SK-N-SH (cell line): ENCODE measurements around the gene NRG3. TPM values are rescaled to one million over a fixed set of nuclear protein-coding genes. Genes with fewer than 3 reads are reported as not detected.

Experiments used
- CTCF ChIA-PET: fragments of 300-600, 350-600 bp; formaldehyde crosslinking; extraction: SDS; loops from one replicate; lab custom pipeline; 2021; lab: Yijun Ruan, JAX
- POLR2A ChIA-PET: fragments of 350-600 bp; sonication (Branson Sonifier 250); formaldehyde crosslinking; extraction: SDS; loops from one replicate; lab custom pipeline; 2020; ENCODE audit warnings: antibody characterized with exemption, inconsistent platforms; lab: Yijun Ruan, JAX
- DNase-seq: peaks from one replicate; pipeline ENCODE4 v3.0.0; 2012
- H2AFZ ChIP-seq: fragments of 200-600 bp; sonication (generic); 2 replicates; pipeline ENCODE4 v1.8.1; 2016; ENCODE audit warnings: antibody characterized with exemption, mild to moderate bottlenecking, low read depth
- H3F3A ChIP-seq: fragments of 200-600 bp; sonication (generic); replicated peaks from 2 replicates; pipeline ENCODE3; 2016; ENCODE audit warnings: antibody characterized with exemption, mild to moderate bottlenecking; ENCODE audit not compliant: insufficient read depth
- H3K27ac ChIP-seq, 2 experiments: fragments of 200-500 bp in 1 of 2; fragments of 200-600 bp in 1 of 2; sonication (Bioruptor generic) in 1 of 2; sonication (generic), shearing (Covaris generic) in 1 of 2; 2 replicates each; pipeline versions ENCODE4 v1.5.1 to v1.6.1; 2014 to 2016; ENCODE audit warnings: low read depth in 2 of 2, inconsistent platforms in 1 of 2, low read length in 1 of 2, mild to moderate bottlenecking in 1 of 2, mixed read lengths in 1 of 2
- H3K27me3 ChIP-seq: fragments of 200-600 bp; sonication (generic), shearing (Covaris generic); 2 replicates; pipeline ENCODE4 v1.6.1; 2016; ENCODE audit warnings: mixed run types; ENCODE audit not compliant: insufficient read depth
- H3K36me3 ChIP-seq, 2 experiments: fragments of 200-500 bp in 1 of 2; fragments of 200-600 bp in 1 of 2; sonication (Bioruptor generic) in 1 of 2; sonication (generic) in 1 of 2; replicated peaks in 1 of 2; 2 replicates each; pipeline versions ENCODE3 to v1.5.1; 2014 to 2016; ENCODE audit warnings: low read length in 1 of 2, mild to moderate bottlenecking in 1 of 2; ENCODE audit not compliant: insufficient read depth in 2 of 2, control insufficient read depth in 1 of 2
- H3K4me1 ChIP-seq, 2 experiments: fragments of 200-500 bp in 1 of 2; fragments of 200-600 bp in 1 of 2; sonication (Bioruptor generic) in 1 of 2; sonication (generic), shearing (Covaris generic) in 1 of 2; 2 replicates each; pipeline versions ENCODE4 v1.5.1 to v1.6.1; 2014 to 2016; ENCODE audit warnings: low read depth in 1 of 2, low read length in 1 of 2, mixed run types in 1 of 2; ENCODE audit not compliant: insufficient read depth in 2 of 2, control insufficient read depth in 1 of 2
- H3K4me2 ChIP-seq: fragments of 200-600 bp; sonication (generic), shearing (Covaris generic); 2 replicates; pipeline ENCODE4 v1.6.1; 2017; ENCODE audit warnings: mixed run types
- H3K4me3 ChIP-seq, 2 experiments: fragments of 200-500 bp in 1 of 2; fragments of 200-600 bp in 1 of 2; sonication (Bioruptor generic) in 1 of 2; sonication (generic), shearing (Covaris generic) in 1 of 2; 2 replicates each; pipeline versions ENCODE4 v1.5.1 to v1.8.1; 2014 to 2016; ENCODE audit warnings: low read depth in 2 of 2, inconsistent platforms in 1 of 2, low read length in 1 of 2, mild to moderate bottlenecking in 1 of 2, mixed read lengths in 1 of 2, moderate library complexity in 1 of 2
- H3K79me2 ChIP-seq: fragments of 200-600 bp; sonication (generic); 2 replicates; pipeline ENCODE4 v1.8.1; 2017; ENCODE audit warnings: mild to moderate bottlenecking; ENCODE audit not compliant: insufficient read depth
- H3K9ac ChIP-seq: fragments of 200-600 bp; sonication (generic); 2 replicates; pipeline ENCODE4 v1.6.1; 2017; ENCODE audit warnings: mixed run types
- H3K9me2 ChIP-seq: fragments of 200-600 bp; sonication (generic); 2 replicates; pipeline ENCODE4 v1.6.1; 2017; ENCODE audit warnings: mixed run types
- H3K9me3 ChIP-seq: fragments of 200-600 bp; sonication (generic); 2 replicates; pipeline ENCODE4 v1.6.1; 2017; ENCODE audit warnings: mixed run types, mild to moderate bottlenecking, moderate library complexity
- H4K20me1 ChIP-seq: fragments of 200-600 bp; sonication (generic); 2 replicates; pipeline ENCODE4 v1.6.1; 2017; ENCODE audit warnings: mild to moderate bottlenecking, mixed run types; ENCODE audit not compliant: insufficient read depth
- ELF1 ChIP-seq: IDR thresholded peaks from 2 replicates; pipeline ENCODE4 v1.4.0; 2012
- EP300 ChIP-seq, 2 experiments: IDR thresholded peaks; 2 replicates each; pipeline versions ENCODE4 v1.4.0 to v1.6.1; 2012; ENCODE audit warnings: borderline replicate concordance in 1 of 2, low read depth in 1 of 2, low read length in 1 of 2
- EZH2phosphoT487 ChIP-seq: fragments of 200-600 bp; sonication (generic); IDR thresholded peaks from 2 replicates; pipeline ENCODE4 v1.6.1; 2017; ENCODE audit warnings: low read depth, mixed run types, mild to moderate bottlenecking, antibody characterized with exemption, moderate library complexity, borderline replicate concordance
- FOXM1 ChIP-seq: IDR thresholded peaks from 2 replicates; pipeline ENCODE4 v1.4.0; 2012; ENCODE audit warnings: low read depth, mild to moderate bottlenecking
- GABPA ChIP-seq: IDR thresholded peaks from 2 replicates; pipeline ENCODE4 v1.4.0; 2012; ENCODE audit warnings: low read depth, mild to moderate bottlenecking
- GATA2 ChIP-seq: sonication (generic); formaldehyde crosslinking; IDR thresholded peaks from 2 replicates; pipeline ENCODE4 v1.5.0; 2020; ENCODE audit warnings: mild to moderate bottlenecking, missing genetic modification reagents
- JUND ChIP-seq: IDR thresholded peaks from 2 replicates; pipeline ENCODE4 v1.4.0; 2012
- MAX ChIP-seq: IDR thresholded peaks from 2 replicates; pipeline ENCODE4 v1.4.0; 2012; ENCODE audit warnings: low read depth
- MXI1 ChIP-seq: IDR thresholded peaks from 2 replicates; pipeline ENCODE4 v1.6.1; 2012; ENCODE audit warnings: mild to moderate bottlenecking, low read depth, low read length, improper control_type of control experiment
- NFIC ChIP-seq: IDR thresholded peaks from 2 replicates; pipeline ENCODE4 v1.4.0; 2012; ENCODE audit warnings: borderline replicate concordance
- NRF1 ChIP-seq: IDR thresholded peaks from 2 replicates; pipeline ENCODE4 v1.6.1; 2012; ENCODE audit warnings: low read depth, mild to moderate bottlenecking, low read length
- PBX3 ChIP-seq: IDR thresholded peaks from 2 replicates; pipeline ENCODE4; 2012
- POLR2AphosphoS5 ChIP-seq: IDR thresholded peaks from 2 replicates; pipeline ENCODE4 v1.6.1; 2012; ENCODE audit warnings: low read depth, low read length
- RAD21 ChIP-seq: IDR thresholded peaks from 2 replicates; pipeline ENCODE4 v1.6.1; 2012; ENCODE audit warnings: mild to moderate bottlenecking, low read length
- RCOR1 ChIP-seq: fragments of 150-350 bp; IDR thresholded peaks from 2 replicates; pipeline ENCODE4 v1.6.1; 2017; ENCODE audit warnings: antibody characterized with exemption, low read length
- RFX5 ChIP-seq: IDR thresholded peaks from 2 replicates; pipeline ENCODE4 v1.6.1; 2012; ENCODE audit warnings: mild to moderate bottlenecking, improper control_type of control experiment, low read length
- SIN3A ChIP-seq: IDR thresholded peaks from 2 replicates; pipeline ENCODE4 v1.6.1; 2012; ENCODE audit warnings: low read depth, mild to moderate bottlenecking, low read length, moderate library complexity, borderline replicate concordance
- TCF12 ChIP-seq: IDR thresholded peaks from 2 replicates; pipeline ENCODE4 v1.4.0; 2012
- TEAD4 ChIP-seq: IDR thresholded peaks from 2 replicates; pipeline ENCODE4 v1.4.0; 2012; ENCODE audit warnings: mild to moderate bottlenecking, borderline replicate concordance; ENCODE audit not compliant: insufficient read depth
- YY1 ChIP-seq: IDR thresholded peaks from 2 replicates; pipeline ENCODE4 v1.4.0; 2012; ENCODE audit warnings: low read depth, mild to moderate bottlenecking
- WGBS: methylation state at CpG from one replicate; pipeline ENCODE4 v1.1.6; 2017; ENCODE audit warnings: low lambda C conversion rate; 5-methylcytosine and 5-hydroxymethylcytosine counted together
- polyA plus RNA-seq, 3 experiments: library from polyadenylated mRNA; depleted of rRNA; stranded (reverse); fragments of >200 nt; gene quantifications; 2 replicates each; pipeline ENCODE4 v1.2.3, GENCODE V29; 2012
- TF ChIP-seq, protein P1 (sequence below): IDR thresholded peaks from 2 replicates; pipeline ENCODE4 v1.4.0; 2012; ENCODE audit warnings: low read depth, borderline replicate concordance
- TF ChIP-seq, protein P2 (sequence below): fragments of 150-350 bp; IDR thresholded peaks from 2 replicates; pipeline ENCODE4 v1.6.1; 2016; ENCODE audit warnings: mild to moderate bottlenecking, low read depth, low read length

The NRG3 gene
- polyA plus RNA-seq, 1 of the 3 experiments (the other 2 are of a cell fraction) = 0.03 TPM

DNA sequence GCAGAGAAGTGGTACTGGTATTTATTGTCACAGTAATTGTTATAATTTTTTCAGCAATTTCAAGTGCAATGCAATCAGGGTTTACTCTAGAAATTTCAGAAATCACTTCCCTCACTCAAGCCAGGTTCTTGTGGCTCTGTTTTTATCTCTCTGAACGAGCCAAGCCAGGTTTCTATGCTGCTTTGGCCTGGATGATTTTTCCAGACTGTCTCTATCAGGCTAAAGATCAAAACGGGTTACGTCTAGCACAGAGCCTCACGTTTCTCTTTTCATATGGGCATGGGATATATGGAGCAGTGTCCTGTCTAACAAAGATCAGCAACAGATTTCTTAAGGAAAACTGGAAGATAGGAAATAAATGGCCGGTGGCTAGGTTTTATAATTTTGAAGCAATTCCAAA, 1105.3 kb downstream of the NRG3 start (continued):
- TF ChIP-seq RCOR1 (0 out of 2 replicates have a peak, but pooled peaks have one; percentile 13), TCF12 (no peak), NRF1 (no peak), EP300 (IDR thresholded peaks at IDR 0.05; ENCODE audit: borderline replicate concordance in 1 of 2, low read depth in 1 of 2, low read length in 1 of 2) (peak; percentile 26 to 27; a peak in 2 of 4 replicates), GATA2 (CRISPR knock-in tag) (peak; percentile 90), SIN3A (no peak), EZH2phosphoT487 (no peak), MXI1 (0 out of 2 replicates have a peak, but pooled peaks have one; percentile 13)
- TF ChIP-seq, protein P1, sequence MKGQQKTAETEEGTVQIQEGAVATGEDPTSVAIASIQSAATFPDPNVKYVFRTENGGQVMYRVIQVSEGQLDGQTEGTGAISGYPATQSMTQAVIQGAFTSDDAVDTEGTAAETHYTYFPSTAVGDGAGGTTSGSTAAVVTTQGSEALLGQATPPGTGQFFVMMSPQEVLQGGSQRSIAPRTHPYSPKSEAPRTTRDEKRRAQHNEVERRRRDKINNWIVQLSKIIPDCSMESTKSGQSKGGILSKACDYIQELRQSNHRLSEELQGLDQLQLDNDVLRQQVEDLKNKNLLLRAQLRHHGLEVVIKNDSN = no peak

- Histone ChIP-seq H3K36me3 (no peaks in the 10 kb centered on the region), H3K4me2 (peak overlapping the region; percentile 49), H3K4me3 (peak overlapping the region in 1 of 2 experiments; percentile 2; a peak in 1 of 4 replicates), H2AFZ (peak overlapping the region; percentile 45; the same call in 1 of the 2 replicates), H3F3A (peaks cover 31% of the 10 kb centered on the region), H3K27ac (peak overlapping the region; percentile 85 to 97), H3K9ac (peak overlapping the region; percentile 70), H3K4me1 (peaks cover 15 to 24% of the 10 kb centered on the region in 2 experiments), H3K27me3 (no peaks in the 10 kb centered on the region), H3K9me3 (no peaks in the 10 kb centered on the region), H3K79me2 (no peaks in the 10 kb centered on the region), H3K9me2 (no peaks in the 10 kb centered on the region), H4K20me1 (no peaks in the 10 kb centered on the region)
- ChIA-PET POLR2A (no interaction called here), CTCF (no interaction called here)
- no peak for DNase-seq
- 17% methylated on average over 6 of the region's 6 CpGs for WGBS
- no peak for TF ChIP-seq RFX5
- TF ChIP-seq JUND = peak; percentile 8
- TF ChIP-seq RCOR1 = no peak
- TF ChIP-seq MAX = no peak
- TF ChIP-seq YY1 = 0 out of 2 replicates have a peak, but pooled peaks have one; percentile 8
- TF ChIP-seq, protein P1 = no peak
- TF ChIP-seq, protein P2, sequence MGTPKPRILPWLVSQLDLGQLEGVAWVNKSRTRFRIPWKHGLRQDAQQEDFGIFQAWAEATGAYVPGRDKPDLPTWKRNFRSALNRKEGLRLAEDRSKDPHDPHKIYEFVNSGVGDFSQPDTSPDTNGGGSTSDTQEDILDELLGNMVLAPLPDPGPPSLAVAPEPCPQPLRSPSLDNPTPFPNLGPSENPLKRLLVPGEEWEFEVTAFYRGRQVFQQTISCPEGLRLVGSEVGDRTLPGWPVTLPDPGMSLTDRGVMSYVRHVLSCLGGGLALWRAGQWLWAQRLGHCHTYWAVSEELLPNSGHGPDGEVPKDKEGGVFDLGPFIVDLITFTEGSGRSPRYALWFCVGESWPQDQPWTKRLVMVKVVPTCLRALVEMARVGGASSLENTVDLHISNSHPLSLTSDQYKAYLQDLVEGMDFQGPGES = no peak
- TF ChIP-seq GABPA = no peak
- no peak for TF ChIP-seq GATA2 (CRISPR knock-in tag)
- TF ChIP-seq PBX3 = peak; percentile 71
- TF ChIP-seq ELF1 = no peak
- no peak for TF ChIP-seq POLR2AphosphoS5
- no peak for TF ChIP-seq NRF1
- TF ChIP-seq FOXM1 = peak; percentile 34; the same call in 1 of the 2 replicates
- TF ChIP-seq TCF12 = peak; percentile 73
- no peak for TF ChIP-seq TEAD4
- no peak for TF ChIP-seq RAD21
- TF ChIP-seq NFIC = peak; percentile 61; the same call in 1 of the 2 replicates
These were observed 1106.2 kb downstream of the NRG3 start for GRCh38 chr10:82981137-82981723.
